GM18868 (cell line): Measurements from ENCODE around the gene ANKRD44.

Experiments
- ATAC-seq: cut with Tn5 transposase; IDR thresholded peaks from one replicate; pipeline ENCODE4 v1.9.1; 2021; ENCODE audit warnings: mild to moderate bottlenecking, moderate library complexity; ENCODE audit not compliant: unreplicated experiment

ANKRD44 gene

DNA sequence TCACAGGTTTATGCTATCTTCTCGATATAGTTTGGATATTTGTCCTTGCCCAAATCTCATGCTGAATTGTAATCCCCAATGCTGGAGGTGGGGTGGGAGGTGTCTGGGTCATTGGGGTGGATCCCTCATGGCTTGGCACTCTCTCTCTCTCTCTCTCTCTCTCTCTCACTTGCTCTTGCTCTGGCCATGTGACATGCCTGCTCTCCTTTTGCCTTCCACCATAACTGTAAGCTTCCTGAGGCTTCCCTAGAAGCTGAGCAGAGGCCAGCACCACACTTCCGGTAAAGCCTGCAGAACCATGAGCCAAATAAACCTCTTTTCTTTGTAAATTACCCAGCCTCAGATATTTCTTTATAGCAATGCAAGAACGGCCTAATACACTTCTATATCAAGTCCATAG is 342.8 kb downstream of the ANKRD44 start:
- ATAC-seq = no peak

DNA sequence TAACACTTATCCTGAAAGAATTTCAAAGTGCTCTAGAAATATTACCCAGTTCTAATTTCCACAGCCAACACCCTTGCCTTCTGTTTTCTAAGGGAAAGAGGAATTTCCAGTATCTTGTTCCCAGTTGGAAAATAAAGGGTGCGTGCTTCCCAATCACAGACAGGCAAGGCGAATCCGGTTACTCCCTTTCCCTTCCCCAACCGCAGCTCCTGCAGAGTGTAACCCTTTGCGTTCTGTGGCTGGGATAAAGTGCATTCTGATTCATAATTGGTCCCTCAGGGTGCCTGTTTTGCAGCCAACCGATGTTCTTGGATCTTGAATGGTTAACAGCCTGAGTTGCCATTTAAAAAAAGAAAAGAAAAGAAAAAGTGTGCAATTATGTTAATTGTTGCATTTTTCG is 343.5 kb downstream of the ANKRD44 start:
- ATAC-seq = no peak

- ATAC-seq = no peak
These were observed 344.5 kb downstream of the ANKRD44 start for GRCh38 chr2:196966061-196966460.

DNA sequence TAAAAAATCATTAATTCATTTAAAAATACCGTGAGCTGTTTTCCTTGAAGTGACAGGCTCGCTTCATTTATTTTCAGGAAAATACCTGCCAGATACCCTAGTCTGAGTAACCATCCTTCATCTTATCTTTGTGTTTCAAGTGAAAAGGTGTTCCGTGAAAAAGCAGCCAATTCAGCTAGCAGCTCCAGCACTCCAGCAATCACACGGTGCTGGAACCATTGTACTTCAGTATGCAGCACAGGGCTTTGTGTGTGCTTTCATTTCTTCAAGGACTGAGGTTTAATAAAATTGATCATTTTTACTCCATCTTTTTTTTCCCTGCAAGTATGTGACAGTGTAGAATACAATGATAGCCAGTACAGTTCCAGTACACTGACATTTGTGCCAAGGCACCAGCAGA is 344.9 kb downstream of the ANKRD44 start:
- ATAC-seq = no peak

GRCh38 chr2:196963961-196964360 is 346.6 kb downstream of the ANKRD44 start:
- no peak for ATAC-seq

- no peak for ATAC-seq
These were observed 347.5 kb downstream of the ANKRD44 start for GRCh38 chr2:196963043-196963442.

- no peak for ATAC-seq
These were observed 348.3 kb downstream of the ANKRD44 start for GRCh38 chr2:196962325-196962724.

- peak; percentile 95 for ATAC-seq
These were observed 348.7 kb downstream of the ANKRD44 start for GRCh38 chr2:196961889-196962288.

DNA sequence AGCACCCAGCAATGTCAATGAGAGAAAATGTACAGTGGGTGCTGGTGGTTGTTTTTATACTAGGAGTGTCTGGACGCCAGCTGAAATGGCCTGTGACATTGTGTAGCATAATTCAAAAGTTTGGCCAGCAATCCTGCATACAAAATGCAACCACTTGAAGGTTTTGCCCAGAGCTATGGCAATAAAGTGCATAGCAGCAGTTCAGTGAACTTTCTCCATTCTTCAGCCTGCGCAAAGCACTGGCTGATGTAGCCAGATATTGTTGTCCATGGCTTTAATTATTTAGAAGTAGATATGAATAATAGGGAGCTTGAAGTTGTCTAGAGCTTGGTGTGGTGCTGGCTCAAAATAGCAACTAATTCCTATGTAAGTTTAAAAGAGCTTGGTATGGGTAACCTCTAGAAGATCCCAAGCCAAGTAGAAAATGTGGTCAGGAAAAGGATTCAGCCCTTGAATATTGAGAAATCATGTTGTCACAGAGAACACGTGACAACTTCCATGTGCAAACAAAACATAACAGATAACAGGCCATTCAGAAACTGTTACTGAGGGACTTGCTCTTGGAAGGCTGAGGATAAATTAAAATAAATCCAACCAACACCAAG is 350.7 kb downstream of the ANKRD44 start:
- ATAC-seq = no peak

- ATAC-seq = no peak
These were observed 351.3 kb downstream of the ANKRD44 start for GRCh38 chr2:196959281-196959680.

- ATAC-seq = no peak
These were observed 352.6 kb downstream of the ANKRD44 start for GRCh38 chr2:196957881-196958525.

- ATAC-seq = no peak
These were observed 353.1 kb downstream of the ANKRD44 start for GRCh38 chr2:196957442-196957841.

DNA sequence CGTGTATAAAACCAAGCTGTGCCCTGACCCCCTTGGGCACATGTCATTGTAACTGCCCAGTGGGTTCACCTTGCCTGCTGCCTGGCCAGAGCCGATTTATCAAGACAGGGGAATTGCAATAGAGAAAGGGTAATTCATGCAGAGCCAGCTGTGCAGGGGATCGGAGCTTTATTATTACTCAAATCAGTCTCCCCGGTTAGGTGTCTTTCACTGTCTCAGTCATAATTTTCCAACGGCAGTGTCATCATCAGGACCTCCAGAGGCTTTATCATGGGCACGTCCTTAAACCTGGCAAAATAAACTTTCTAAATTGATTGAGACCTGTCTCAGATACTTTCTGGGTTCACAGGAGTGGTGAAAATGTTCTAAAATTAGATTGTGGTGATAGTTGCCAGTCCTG is 354.5 kb downstream of the ANKRD44 start:
- no peak for ATAC-seq

GRCh38 chr2:196955036-196955435 is 355.5 kb downstream of the ANKRD44 start:
- no peak for ATAC-seq

DNA sequence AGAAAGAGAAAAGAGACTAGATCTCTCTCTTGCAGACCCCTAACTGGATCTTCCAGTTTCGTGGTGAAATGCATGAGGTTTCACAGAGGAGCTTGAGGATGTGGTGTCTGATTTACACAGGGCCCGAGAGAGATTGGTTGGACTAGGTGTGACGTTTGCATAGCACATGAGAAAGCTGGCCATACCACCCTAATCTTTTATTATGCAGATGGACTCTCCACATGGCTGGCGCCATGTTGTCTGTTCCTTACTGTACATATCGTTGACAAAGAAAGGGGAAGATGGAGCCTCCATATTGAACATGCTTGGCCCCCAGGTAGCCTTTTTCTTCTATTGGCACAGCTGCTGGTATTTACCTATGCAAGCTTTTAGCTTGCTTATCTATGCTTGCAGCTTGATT is 356.6 kb downstream of the ANKRD44 start:
- ATAC-seq = no peak

GRCh38 chr2:196952936-196953335 is 357.6 kb downstream of the ANKRD44 start:
- ATAC-seq = no peak

- no peak for ATAC-seq
These were observed 358.6 kb downstream of the ANKRD44 start for GRCh38 chr2:196951973-196952372.

DNA sequence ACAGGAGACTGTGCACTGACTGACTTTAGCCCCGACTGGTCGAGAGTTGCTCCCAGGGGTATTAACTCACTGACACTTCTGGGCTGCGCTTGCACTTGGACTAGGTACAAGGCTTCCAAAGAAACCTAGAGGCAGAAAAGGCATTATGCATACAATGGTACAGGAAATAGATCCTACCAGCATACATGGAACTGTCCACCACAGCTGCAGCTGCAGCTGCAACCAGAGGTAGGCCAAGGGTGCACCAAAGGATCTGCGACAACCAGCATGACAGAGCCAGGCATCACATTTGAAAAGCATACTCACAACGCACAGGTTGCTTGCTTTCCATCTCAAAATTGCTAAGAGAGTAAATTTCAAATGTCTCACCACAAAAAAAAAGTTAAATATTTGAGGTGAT is 361.5 kb downstream of the ANKRD44 start:
- no peak for ATAC-seq

DNA sequence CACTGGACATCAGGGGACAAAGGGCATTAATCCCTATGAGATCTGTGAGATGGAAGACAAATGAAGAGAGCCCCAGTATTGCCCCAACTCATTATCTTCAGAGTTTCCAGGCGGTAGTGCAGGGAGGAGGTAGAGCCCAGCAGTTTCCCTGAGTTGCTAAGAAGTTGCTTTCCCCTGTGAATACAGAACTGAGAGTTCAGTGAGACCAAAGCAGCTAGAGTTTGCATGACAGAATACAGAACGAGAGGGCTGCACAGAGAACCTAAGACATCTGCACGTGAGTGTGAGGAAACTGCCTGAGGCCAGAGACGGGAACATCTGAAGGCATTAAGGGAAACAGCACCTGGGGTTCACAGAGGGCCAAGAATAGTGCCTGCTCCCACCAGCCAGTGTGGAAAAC is 366.0 kb downstream of the ANKRD44 start:
- peak; percentile 99 for ATAC-seq

DNA sequence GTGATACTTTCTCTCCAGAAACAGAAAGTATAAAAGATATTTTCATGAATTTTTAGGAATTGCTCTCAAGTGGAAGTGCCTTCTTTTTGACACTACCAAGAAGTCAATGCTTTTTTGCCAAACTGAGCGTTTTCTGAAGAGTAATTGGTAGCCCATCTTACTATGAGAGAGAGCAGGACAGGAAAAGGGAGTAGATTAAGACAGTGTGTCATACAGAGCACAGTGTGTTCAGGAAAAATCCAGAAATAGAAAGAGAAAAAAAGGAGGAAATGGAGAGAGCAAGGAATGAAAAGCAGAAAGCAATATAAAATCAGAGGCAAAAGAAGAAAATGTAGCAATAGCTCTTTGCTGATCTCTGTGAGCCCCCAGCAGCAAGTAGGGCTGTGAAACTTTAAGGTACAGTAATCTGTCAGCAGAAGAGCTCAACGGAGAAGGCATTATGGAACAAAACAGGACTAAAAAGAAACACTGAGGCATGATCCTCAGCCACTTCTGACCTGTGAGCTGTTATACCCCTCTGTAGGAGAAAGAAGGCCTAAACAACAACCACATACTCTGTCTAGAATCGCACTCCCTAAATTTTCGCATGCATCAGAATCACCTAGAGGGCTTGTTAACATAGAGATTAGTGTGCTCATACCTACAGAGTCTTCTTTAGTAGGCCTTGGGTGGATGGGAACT is 369.0 kb downstream of the ANKRD44 start:
- ATAC-seq = no peak

GRCh38 chr2:196939371-196939770 is 371.2 kb downstream of the ANKRD44 start:
- no peak for ATAC-seq
